OCI-M1 (cell line): ENCODE data around the gene AEBP1.

Source experiments
- DNase-seq: peaks from one replicate; lab custom pipeline; 2025; lab: John Stamatoyannopoulos, UW

The AEBP1 gene

GRCh38 chr7:44142028-44142427 is 37.9 kb downstream of the AEBP1 start:
- DNase-seq, result no peak

GRCh38 chr7:44143646-44144250 is 39.6 kb downstream of the AEBP1 start:
- DNase-seq, result no peak

- DNase-seq, result no peak
These were observed 40.4 kb downstream of the AEBP1 start for GRCh38 chr7:44144426-44144967.

GRCh38 chr7:44144968-44145478 is 40.9 kb downstream of the AEBP1 start:
- no peak for DNase-seq

- DNase-seq, result no peak
These were observed 41.4 kb downstream of the AEBP1 start for GRCh38 chr7:44145479-44145968.

- DNase-seq, result no peak
These were observed 42.1 kb downstream of the AEBP1 start for GRCh38 chr7:44145969-44146911.

GRCh38 chr7:44147026-44147991 is 43.2 kb downstream of the AEBP1 start:
- no peak for DNase-seq

- no peak for DNase-seq
These were observed 44.0 kb downstream of the AEBP1 start for GRCh38 chr7:44148166-44148565.

GRCh38 chr7:44148961-44149536 is 44.9 kb downstream of the AEBP1 start:
- no peak for DNase-seq

- no peak for DNase-seq
These were observed 45.7 kb downstream of the AEBP1 start for GRCh38 chr7:44149571-44150465.

GRCh38 chr7:44150466-44150832 is 46.3 kb downstream of the AEBP1 start:
- no peak for DNase-seq

- no peak for DNase-seq
These were observed 47.1 kb downstream of the AEBP1 start for GRCh38 chr7:44150966-44151941.

GRCh38 chr7:44151956-44152355 is 47.8 kb downstream of the AEBP1 start:
- no peak for DNase-seq

GRCh38 chr7:44152971-44153947 is 49.1 kb downstream of the AEBP1 start:
- DNase-seq, result no peak

- DNase-seq, result no peak
These were observed 49.8 kb downstream of the AEBP1 start for GRCh38 chr7:44153948-44154335.

- no peak for DNase-seq
These were observed 50.6 kb downstream of the AEBP1 start for GRCh38 chr7:44154703-44155102.
